DMS53 (cell line): Measurements from ENCODE around the gene TMED6.
A peak's percentile ranks its signal among the peaks of the same experiment; 100 is the strongest.

Experiments used
- DNase-seq: peaks from one replicate; lab custom pipeline; 2025; lab: John Stamatoyannopoulos, UW

The TMED6 gene

DNA sequence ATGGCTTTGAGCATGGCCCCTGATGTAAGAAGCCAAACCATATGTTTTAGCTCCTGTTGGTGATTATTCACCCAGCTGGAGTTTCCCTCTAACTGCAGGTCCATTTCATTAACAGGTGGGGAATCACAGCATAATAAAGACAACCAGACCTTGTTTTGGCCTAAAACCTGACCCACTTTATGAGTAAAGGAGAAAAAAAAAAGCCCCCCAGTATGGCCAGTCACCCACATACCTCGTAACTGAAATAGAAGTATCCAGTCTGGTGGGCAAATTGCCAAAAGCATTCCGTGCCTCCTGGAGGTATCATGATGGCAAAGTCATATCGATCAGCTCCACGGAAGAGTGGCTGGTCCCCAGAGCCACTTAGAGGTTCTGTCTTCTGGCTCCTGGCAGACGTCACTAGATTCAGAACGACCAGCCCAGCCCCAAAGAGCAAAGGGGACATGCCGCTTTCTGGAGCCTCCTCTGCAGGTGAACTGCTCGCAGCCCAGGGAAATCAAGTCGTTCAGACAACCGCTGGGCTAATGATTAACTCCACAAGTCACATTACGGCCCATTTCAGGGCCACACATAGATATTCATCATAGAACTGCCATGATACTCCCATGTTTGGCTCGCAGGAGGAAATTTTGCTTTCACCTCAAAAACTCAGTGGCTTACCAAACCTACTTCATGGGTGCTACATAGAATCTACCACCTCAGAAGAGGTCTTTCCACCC is at the start of gene TMED6:
Gene TMED6 (minus strand): TSS at position 478 of the 719 bp plus-strand sequence. CDS start 33 bp downstream, at position 445.
- DNase-seq, result peak; percentile 90

DNA sequence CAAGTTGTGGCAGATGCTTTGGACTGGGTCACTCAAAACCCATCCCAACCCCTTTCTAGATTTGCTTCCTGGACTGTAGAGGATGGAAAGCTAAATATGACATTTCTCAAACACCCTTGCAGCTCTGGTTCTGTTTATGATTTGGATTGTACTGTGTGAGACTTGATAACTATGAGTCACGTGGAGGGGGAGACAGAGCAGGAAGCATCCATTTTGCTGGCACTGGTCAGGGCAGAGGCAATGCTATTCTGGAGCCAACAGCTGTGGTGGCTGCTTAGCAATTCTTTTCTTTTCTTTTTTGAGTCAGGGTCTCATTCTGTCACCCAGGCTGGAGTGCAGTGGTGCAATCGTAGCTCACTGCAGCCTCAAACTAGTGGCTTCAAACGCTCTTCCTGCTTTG is 47.8 kb upstream of the TMED6 start:
- DNase-seq, result peak; percentile 15

DNA sequence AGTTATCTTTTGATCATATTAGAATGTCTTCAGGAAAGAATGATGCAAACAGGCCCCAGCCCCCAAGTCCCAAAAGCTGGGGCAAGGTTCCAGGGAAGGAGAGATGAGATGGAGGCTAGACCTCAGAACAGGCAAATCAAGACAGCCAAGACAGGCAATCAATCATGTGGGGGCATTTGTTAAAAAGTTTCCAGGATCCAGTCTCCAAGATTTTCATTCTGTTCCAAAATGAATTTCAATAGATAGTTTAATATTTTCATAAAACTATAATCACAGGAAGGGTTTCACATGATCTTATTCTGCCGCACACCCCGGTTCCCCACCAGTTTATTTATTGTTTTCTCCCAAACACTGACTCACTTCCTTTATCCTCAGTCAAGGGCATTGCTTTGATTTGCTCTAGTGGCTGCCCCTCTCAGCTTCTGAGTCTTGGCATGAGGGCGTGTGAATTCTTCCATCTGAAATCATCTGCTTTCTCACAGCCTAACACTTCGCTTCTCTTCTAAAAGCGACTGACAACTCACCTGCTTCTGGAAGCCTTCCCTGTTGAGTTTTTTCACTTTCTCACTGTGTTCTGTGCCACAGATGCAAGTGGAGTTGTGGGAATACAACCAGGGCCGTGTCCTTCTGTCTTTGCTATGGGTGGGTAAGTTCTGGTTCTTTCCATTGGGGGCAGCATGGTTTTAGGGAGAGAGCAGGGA is 46.4 kb upstream of the TMED6 start:
- peak; percentile 79 for DNase-seq

DNA sequence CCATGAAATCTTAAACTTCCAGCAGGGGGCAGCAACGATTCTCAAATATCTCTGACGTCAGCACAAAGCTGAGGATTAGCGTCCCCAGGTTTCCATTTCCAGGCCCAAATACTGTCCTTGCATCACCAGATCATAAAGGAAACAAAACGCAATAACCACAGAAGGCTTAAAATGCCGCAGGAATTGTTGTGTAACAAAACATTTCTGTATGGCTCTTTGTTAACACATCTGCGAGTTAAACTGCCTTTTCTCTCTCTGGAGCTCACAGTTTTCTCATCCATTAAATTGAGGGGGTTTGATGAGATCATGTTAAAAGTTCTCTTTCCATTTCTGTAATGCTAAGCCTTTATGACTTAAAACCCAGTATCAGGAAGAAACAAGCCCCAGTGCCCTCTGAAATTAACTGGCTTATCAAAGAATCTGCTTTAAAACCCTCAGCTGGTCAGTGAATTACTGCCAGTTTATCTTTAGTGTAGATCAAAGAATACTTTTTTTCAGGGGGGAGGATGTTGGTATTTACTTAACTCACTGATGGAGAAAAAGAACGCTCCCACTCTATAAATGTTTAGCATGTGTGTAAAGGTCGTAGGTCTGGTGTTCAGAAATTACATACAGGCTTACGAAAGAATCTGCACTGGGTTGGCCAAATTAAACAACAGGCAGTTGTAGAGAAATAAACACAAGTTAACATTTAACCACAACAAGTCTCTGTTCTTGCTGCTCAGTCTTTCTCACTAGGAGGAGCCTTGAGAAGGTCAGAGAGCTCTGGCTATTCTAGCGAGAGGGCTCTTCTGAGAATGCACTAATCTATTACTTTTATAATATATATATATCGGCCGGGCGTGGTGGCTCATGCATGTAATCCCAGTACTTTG is 44.8 kb upstream of the TMED6 start:
- peak; percentile 93 for DNase-seq

DNA sequence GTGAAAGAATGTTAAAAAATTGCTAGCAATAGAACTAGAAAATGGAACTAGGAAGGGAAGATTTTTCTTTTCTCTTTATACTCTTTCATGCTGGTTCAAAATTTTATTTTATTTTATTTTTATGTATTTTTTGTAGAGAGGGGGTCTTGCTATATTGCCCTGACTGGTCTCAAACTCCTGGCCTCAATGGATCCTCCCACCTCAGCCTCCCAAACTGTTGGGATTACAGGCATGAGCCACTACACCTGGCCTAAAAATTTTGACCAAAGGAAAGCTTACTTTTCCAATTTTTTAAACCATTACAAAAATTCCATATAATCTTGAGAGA is 44.2 kb upstream of the TMED6 start:
- no peak for DNase-seq

DNA sequence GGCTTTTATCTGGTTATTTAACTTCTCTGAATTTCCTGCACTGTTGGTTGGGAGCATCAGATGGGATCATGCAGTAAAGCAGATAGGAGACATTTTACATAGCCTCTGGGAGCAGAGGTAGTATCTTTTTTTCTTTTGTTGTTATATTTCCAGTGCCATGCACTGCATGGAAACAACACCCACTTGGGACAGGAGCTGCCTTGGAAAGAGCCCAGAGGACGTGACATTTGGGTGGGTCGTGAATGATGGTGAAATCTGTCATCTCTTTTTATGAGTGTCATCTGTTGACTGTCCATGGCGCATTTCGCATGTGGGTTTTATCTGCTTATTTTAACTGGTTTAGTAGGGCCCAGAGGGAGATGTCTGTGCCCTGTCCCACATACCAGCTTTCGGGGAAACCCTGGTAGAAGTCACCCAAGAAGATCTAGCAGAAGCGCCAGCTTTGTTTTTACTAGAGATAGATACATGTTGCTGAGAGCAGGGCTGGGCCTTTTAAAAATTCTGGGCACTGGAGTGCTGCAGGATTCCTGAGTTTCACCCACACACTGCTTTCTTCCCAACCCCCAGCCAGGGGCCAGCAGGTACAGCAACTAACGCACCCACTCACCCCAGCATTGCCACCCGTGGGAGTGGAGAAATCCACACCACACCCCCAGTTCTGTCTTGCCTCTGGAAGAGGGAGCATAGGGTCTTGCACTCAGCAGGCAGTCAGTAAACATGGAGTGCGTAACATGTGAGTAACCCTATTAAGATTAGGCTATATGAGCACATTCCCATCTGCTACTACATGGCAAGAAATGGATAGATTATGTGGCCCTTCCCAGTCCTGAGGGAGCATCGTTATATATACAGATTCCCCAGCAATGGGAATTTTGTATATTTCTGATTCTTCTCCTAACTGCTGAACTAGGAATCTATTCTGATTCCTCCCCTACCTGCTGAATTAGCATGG is 42.6 kb upstream of the TMED6 start:
- DNase-seq, result no peak

DNA sequence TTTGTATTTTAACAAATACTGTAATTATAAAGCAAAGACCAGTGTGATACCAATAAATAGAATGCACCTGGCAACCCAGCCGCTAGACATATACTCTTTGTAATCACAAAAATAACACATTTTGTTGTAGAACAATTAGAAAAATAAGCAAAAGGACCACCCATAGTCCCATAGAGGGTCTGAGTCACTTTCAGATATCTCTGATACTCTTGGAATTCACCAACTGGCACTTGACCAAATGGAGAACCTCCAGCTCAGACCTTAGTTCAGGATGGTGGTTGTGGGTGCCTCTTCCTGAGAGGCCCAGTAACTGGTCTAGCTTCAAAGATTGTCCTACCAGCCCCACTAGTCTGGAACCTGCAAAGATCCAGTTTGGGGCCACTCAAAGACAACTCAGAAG is 35.0 kb upstream of the TMED6 start:
- DNase-seq, result no peak

DNA sequence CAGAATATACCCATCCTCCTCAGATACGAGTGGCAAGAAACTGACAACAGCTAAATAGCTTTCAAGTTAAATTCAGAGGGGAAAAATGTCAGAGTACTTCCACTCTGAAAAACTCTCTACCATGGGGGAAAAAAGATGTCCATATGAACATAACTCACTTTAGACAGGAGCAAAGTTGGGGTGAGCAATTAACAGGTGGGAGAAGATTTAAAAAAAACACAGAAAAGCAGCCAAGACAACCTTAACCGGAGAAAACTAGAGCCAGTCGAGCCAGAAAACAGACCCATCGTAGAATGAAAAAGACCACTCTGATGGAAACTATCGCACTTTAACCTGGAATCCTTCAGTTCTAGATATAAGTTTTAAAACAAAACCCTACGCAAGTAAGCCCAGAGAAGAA is 33.4 kb upstream of the TMED6 start:
- DNase-seq, result no peak

DNA sequence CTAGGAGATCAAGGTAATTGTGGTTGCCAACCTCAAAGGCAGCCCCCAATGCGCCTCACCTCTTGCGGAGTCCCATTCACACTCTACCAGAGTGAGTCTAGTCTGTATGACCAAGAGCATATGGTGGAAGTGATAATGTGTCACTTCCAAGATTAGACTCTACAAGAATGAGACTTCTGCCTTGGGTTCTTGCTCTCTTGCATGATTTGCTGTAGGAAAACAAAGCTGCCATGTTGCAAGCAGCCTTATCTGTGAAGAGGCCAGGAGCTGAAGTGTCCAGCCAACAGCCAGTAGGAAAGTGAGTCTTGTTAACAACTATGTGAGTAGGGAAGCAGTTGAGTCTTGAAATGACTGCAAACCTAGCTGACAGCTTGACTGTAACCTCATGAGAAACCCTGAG is 30.8 kb upstream of the TMED6 start:
- DNase-seq, result no peak

DNA sequence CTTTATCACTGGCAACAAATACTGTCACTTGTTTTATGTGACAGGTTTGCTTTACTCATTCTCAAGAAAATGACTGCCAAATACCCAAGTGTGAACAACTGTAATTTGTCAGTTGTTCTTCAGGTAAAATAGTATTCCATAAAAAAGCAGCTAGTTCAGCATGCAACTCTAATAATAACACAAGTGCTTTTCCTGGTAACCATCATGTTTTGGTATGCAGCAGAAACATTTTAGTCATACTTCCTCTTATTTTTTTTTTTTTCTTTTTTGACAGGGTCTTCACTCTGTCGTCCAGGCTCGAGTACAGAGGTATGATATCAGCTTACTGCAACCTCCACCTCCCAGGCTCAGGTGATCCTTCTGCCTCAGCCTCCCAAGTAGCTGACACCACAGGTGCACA is 29.6 kb upstream of the TMED6 start:
- DNase-seq, result peak; percentile 7

DNA sequence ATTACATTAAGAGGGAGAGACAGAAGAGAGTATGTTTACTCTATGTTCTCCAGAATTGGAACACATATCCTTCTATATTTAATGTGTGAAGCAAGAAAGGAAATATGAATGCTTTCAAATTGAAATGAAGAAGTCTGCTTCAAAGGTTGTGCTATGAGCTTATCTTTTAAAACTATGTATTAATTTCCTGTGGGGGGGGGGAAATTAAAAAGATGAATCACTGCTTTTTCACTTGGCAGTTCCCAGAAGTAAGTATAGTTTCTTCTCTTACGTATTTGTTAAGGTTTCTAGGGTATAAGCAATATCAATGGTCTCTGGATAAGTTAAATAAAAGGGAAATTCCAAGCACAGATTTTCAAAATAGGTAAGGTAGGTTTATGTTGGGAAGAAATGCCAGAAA is 27.2 kb upstream of the TMED6 start:
- DNase-seq, result no peak

DNA sequence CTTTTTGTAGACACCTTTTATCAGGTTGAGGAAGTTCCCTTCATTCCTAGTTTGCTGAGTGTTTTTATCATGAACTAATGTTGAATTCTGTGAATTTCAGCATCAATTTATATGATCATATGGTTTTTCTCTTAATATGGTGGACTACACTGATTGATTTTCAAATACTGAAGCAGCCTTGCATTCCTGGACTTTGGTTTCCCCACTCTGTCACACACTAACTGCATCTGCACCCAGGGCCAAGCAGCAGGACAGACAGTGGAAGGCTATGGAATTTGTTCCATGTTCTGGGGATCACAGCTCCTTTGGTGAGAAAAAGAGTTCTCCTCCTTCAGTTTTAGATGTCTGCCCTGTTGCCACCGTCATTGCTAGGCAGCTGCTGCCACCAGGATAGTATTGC is 26.4 kb upstream of the TMED6 start:
- no peak for DNase-seq

DNA sequence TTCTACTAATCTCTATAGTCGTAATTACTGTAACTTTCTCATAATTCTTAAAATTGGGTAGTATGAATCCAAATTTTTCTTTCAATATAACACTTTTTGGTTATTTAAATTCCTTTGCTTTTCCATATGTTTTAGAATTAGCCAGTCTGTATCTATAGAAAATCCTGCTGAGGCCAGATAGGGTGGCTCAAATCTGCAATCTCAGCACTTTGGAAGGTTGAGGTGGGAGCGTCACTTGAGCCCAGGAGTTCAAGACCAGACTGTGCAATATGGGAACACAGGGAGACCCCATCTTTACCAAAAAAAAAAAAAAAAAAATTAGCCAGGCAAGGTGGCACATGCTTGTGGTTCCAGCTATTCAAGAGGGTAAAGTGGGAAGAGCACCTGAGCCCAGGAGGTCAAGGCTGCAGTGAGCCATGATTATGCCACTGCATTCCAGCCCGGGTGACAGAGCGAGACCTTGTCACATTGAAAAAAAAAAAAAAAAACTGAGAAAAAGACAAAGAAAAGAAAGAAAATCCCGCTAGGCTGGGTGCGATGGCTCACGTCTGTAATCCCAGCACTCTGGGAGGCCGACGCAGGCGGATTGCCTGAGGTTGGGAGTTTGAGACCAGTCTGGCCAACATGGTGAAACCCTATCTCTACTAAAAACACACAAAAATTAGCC is 24.9 kb upstream of the TMED6 start:
- no peak for DNase-seq

DNA sequence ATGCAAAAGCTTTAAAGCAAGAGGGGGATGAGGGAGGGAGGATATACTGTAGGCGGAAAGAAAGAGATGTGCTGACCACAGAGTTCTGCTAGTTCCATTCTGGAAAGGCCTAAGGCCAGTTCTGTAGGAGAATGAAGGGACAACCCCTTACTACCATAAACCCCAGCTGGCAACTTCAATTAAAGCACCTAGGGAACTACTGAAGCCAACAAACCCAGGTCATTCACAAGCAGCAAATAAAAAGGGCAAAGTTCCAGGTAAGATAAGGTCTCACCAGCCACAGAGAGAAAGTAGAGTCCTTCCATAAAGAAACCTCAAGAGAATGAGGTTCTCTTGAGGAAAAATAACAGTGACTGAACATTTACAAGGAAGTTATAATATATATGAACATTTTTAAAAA is 21.4 kb upstream of the TMED6 start:
- DNase-seq, result no peak

DNA sequence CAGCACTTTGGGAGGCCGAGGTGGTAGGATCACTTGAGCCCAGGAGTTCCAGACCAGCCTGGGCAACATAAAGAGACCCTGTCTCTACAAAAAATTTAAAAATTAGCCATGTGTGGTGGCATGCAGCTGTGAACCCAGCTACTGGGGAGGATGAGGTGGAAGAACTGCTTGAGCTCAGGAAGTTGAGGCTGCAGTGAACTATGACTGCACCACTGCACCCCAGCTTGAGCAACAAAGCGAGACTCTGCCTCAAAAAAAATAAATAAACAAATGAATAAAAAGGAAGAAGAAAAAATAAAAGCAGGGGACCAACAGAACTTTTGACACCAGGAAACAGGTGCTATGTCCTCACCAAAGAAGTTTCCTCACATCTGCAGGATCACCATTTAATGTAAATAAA is 20.0 kb upstream of the TMED6 start:
- no peak for DNase-seq

DNA sequence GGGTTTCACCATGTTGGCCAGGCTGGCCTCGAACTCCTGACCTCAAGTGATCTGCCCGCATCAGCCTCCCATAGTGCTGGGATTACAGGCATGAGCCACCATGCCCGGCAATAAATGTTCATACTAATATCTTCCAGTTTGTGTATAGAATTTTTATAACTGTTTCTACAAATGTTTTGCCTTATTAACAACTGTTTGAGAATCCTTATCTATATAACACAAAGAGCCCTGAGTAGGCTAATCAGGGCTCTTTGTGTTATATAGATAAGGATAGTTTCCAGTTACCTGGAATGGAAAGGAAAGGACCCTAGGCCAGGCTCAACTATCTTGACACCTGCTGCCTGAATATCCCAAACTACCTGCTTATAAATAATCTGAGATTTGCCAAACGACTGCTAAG is 17.3 kb upstream of the TMED6 start:
- DNase-seq, result no peak

DNA sequence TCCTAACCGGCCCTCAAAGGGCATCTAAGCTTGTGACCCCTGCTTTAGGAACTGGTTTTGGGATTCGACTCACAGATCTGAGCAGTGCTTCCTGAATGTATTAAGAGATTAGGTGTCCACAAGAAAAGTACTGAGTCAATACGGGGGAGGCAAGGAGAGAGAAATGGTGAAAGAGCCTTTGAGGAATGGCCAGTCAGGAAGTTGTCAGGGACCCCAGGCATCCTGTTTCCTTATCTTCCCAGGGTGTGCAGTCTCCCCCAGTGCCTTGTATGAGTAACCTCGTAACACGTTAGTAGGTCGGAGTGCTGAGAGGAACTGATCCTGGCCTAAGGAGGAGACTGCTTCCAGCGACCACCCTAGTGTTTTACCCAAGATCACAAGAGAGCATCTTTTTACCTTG is 16.4 kb upstream of the TMED6 start:
- no peak for DNase-seq

DNA sequence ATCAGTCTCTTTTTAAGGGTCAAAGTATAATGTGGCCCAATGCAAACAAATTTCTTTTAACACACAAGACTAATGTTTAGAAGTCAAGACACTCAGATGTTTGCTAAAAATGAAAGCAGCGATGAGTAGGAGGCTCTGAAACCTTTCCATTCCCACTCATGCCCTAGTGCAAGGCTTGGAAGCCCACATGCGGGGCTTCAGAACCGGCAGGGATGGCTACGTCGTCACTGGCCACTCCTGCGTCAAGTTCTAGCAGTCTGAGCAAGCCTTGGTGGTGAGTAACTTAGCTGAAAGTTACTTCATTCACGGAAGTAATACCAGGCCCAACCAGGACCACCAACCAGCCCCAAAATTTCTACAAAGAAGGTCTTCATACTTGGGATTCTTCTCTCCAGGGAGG is 14.8 kb upstream of the TMED6 start:
- DNase-seq, result no peak

DNA sequence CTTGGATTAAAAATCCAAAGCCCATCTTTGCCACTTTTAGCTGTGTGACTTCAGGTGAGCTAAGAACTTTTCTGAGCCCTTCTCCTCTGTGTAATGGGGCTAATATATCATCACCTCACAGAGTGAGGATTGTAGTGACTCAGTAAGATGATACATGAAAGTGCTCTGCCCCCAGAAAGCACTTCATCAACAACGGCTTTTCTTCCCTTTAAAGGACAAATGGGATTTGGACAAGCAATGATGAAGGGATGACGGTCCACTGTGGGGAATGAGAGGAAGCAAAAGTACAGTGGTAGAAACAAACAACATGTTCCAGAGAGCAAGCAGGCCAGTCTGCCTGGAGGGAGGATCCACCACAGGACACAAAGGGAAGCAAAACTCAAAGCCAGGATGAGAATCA is 14.3 kb upstream of the TMED6 start:
- no peak for DNase-seq

DNA sequence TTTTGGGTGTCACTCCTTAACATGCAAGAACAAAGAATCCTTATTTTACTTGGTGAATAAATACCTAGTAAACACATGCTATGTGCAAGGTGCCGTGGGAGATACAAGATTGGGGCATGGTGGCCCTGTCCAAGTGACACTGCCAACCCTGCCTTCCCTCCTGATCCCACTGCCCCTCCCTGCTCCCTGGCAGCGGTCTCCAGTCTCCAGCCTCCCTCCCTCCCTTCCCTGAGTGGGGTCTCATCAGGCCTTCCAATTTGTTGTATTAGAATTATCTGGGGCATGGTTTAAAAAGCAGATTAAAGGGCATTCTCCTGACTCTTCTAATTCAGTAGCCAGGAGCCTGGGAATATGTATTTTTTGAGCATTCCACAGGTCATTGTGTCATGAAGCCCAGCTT is 12.5 kb upstream of the TMED6 start:
- DNase-seq, result no peak

DNA sequence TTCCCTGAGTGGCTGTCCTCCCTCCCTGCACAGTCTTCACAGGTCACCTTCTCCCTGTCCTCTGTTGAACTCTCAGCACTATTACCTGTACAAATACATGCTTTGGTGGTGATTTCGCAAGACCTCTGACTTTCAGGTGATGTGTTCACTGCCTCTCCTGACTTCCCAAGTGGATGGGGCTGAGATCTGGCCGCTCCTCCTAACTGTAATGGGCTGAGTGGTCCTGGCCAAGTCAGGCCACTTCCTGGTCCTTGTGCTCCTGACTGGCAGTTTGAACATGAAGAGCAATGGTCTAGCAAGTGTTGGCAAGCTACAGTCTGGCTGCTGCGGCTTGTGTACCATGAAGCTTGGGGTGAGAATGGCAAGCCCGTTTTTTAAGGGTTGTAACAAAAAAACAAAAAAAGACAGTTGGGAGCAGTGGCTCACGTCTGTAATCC is 11.7 kb upstream of the TMED6 start:
- DNase-seq, result no peak
